GM12878 (cell line): ENCODE data around the gene RINL. TPM values are rescaled to one million over a fixed set of nuclear protein-coding genes. Genes with fewer than 3 reads are reported as not detected.

Experiments
- ATAC-seq: fragments of 200-7000 bp; cut with Tn5 transposase; 3 replicates; pipeline ENCODE4 v1.9.1; 2020; ENCODE audit warnings: mild to moderate bottlenecking, moderate library complexity
- BruUV-seq: library from RNA; stranded (reverse); fragments of 400-500 nt; replicated peaks from 2 replicates; lab custom pipeline; 2021; lab: Mats Ljungman, UMichigan
- CTCF ChIA-PET: fragments of 300-600 bp; sonication (Branson Sonifier 250); formaldehyde crosslinking; extraction: SDS; loops from one replicate; lab custom pipeline; 2021; ENCODE audit warnings: inconsistent platforms; lab: Yijun Ruan, JAX
- POLR2A ChIA-PET: fragments of 350-600 bp; formaldehyde crosslinking; extraction: SDS; loops from one replicate; lab custom pipeline; 2021; ENCODE audit warnings: inconsistent platforms; lab: Charles Lee
- RAD21 ChIA-PET: fragments of 300-600 bp; sonication (Branson Sonifier 250); formaldehyde crosslinking; loops from one replicate; lab custom pipeline; 2023; ENCODE audit warnings: antibody characterized with exemption; ENCODE audit not compliant: unreplicated experiment; lab: Charles Lee
- SMC1A ChIA-PET: fragments of 300-600 bp; sonication (Branson Sonifier 250); formaldehyde crosslinking; loops from one replicate; lab custom pipeline; 2023; ENCODE audit not compliant: unreplicated experiment, uncharacterized antibody; lab: Charles Lee
- DNase-seq: peaks from one replicate; pipeline ENCODE4 v3.0.0-alpha.2; 2011; ENCODE audit warnings: low read depth, low spot score
- FAIRE-seq: peaks from 3 replicates; lab custom pipeline; 2011; peaks lifted over from hg19 to GRCh38; lab: Jason Lieb, UNC
- H2AFZ ChIP-seq: 2 replicates; pipeline ENCODE4 v1.6.0; 2011; ENCODE audit warnings: low read depth, low read length, control low read depth; ENCODE audit not compliant: control insufficient read depth
- H3K27ac ChIP-seq: 2 replicates; pipeline ENCODE4 v1.5.1; 2011; ENCODE audit warnings: control low read depth; ENCODE audit not compliant: control insufficient read depth, insufficient read depth
- H3K27me3 ChIP-seq, 2 experiments: replicated peaks in 1 of 2; 2 replicates each; pipeline versions ENCODE4 v1.6.0 to v1.6.1; 2011; ENCODE audit warnings: low read length in 1 of 2; ENCODE audit not compliant: control insufficient read depth in 2 of 2, insufficient read depth in 2 of 2
- H3K36me3 ChIP-seq, 2 experiments: 2 replicates each; pipeline ENCODE4 v1.5.1; 2011; ENCODE audit warnings: low read length in 1 of 2; ENCODE audit not compliant: control insufficient read depth in 2 of 2, insufficient read depth in 2 of 2
- H3K4me1 ChIP-seq: 2 replicates; pipeline ENCODE4 v1.6.1; 2011; ENCODE audit warnings: mild to moderate bottlenecking, low read length, moderate library complexity, mixed read lengths; ENCODE audit not compliant: control insufficient read depth, insufficient read depth
- H3K4me2 ChIP-seq: 2 replicates; pipeline ENCODE4 v1.6.0; 2011; ENCODE audit warnings: control low read depth; ENCODE audit not compliant: control insufficient read depth, insufficient read depth
- H3K4me3 ChIP-seq: fragments of 200-600 bp; sonication (generic); 2 replicates; pipeline ENCODE4 v1.5.1; 2016
- H3K79me2 ChIP-seq: 2 replicates; pipeline ENCODE4 v1.6.0; 2011; ENCODE audit warnings: low read length; ENCODE audit not compliant: control insufficient read depth, insufficient read depth
- H3K9ac ChIP-seq: 2 replicates; pipeline ENCODE4 v1.8.0; 2011; ENCODE audit warnings: low read length, control low read depth, mixed read lengths; ENCODE audit not compliant: control insufficient read depth, insufficient read depth
- H3K9me3 ChIP-seq: replicated peaks from 3 replicates; pipeline ENCODE4 v1.5.1; 2011; ENCODE audit warnings: mild to moderate bottlenecking, low read length; ENCODE audit not compliant: control insufficient read depth, insufficient read depth
- H4K20me1 ChIP-seq: 2 replicates; pipeline ENCODE4 v1.6.0; 2011; ENCODE audit not compliant: control insufficient read depth, insufficient read depth
- POLR2A ChIP-seq: IDR thresholded peaks from 2 replicates; pipeline ENCODE4 v1.6.1; 2011; ENCODE audit warnings: low read depth, mild to moderate bottlenecking, low read length
- SMARCA5 ChIP-seq: fragments of 450-650 bp; IDR thresholded peaks from 2 replicates; pipeline ENCODE4 v1.6.1; 2017; ENCODE audit warnings: mild to moderate bottlenecking
- ZBTB33 ChIP-seq: fragments of 450-650 bp; IDR thresholded peaks from 2 replicates; pipeline ENCODE4 v1.6.1; 2017; ENCODE audit warnings: mild to moderate bottlenecking
- WGBS: methylation state at CpG from one replicate; pipeline ENCODE4 v1.1.6; 2016; ENCODE audit warnings: low lambda C conversion rate; ENCODE audit not compliant: insufficient replicate concordance, insufficient coverage; ENCODE audit errors: missing lambda C conversion rate; 5-methylcytosine and 5-hydroxymethylcytosine counted together
- in situ Hi-C: fragments of 300-500 bp; cut with MboI; formaldehyde crosslinking; loops from 9 replicates; pipeline ENCODE4 v1.14.3; 2018; ENCODE audit warnings: mixed read lengths
- intact Hi-C: fragments of 100-400 bp; cut with micrococcal nuclease; formaldehyde crosslinking; loops from one replicate; pipeline ENCODE4 v1.14.2; 2022; ENCODE audit not compliant: unreplicated experiment
- polyA plus RNA-seq, 11 experiments: library from polyadenylated mRNA; depleted of rRNA in 4 of 11; unstranded in 6 of 11; stranded (reverse) in 5 of 11; fragments of >200 nt; fragmentation: Nextera tagmentation in 4 of 11; fragmentation: Illumina TruSeq in 1 of 11; extraction: Ambion mirVana in 4 of 11; extraction: Trizol in 1 of 11; gene quantifications; 1 replicate in 1 of 11; 2 replicates in 10 of 11; pipeline versions ENCODE4 v1.2.1 to v1.2.3, GENCODE V29; 2011 to 2016; ENCODE audit warnings: inconsistent platforms in 2 of 11, missing spikeins in 2 of 11, low read depth in 1 of 11
- total RNA-seq, 4 experiments: library from RNA; depleted of rRNA in 3 of 4; stranded (reverse); fragments of >200 nt in 3 of 4; fragmentation: Illumina TruSeq in 1 of 4; extraction: Trizol in 1 of 4; gene quantifications; 2 replicates each; pipeline versions ENCODE4 v1.2.1 to v1.2.3, GENCODE V29; 2013 to 2021

RINL gene
- total and polyA plus RNA-seq, 10 of the 15 experiments (the other 5 are each of a cell fraction or from before 2014, with no cell fraction given) = 14.5 to 64.2 (median 47.6) TPM

DNA sequence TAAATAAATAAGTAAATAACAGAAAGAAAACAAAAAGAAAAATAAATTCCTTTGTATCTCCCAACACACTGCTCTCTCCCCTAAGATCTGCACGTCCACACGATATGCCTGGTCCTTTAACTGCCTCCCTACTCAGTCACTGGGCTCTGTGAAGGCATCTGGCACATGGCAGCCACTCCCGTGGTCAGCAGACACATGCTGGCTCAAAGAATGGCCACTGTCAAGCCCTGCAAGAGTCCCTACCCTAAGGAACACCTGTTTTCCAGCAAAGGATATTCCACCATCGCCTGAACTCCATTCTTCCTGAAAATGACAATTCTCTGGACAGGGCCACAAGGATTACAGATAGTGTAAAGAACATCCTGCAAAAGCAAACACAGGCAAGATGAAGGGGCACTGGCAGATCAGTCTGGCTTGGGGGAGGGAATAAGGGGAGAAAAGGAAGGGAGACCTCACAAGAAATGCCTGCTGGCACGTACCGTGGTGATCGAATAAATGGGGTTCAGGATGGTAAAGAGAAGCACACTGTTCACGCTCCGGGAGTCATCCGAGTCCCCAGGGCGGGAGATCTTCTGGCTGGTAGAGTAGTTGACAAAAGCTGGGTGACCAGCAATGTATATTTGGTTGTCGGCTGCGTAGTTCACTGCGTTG lies 32.6 kb downstream of the RINL start:
- Histone ChIP-seq H3K27ac (no peak overlapping the region), H3K4me3 (no peak overlapping the region), H3K4me1 (peaks cover 26% of the 10 kb centered on the region), H3K36me3 (peaks cover 35 to 60% of the 10 kb centered on the region in 2 experiments), H3K9ac (no peak overlapping the region), H3K4me2 (peak overlapping the region; percentile 41), H3K79me2 (peaks cover 61% of the 10 kb centered on the region), H3K9me3 (no peaks in the 10 kb centered on the region), H3K27me3 (no peaks in the 10 kb centered on the region), H4K20me1 (peaks cover 12% of the 10 kb centered on the region), H2AFZ (no peak overlapping the region)
- RAD21 ChIA-PET = interaction anchor here (0.8 to 1.2 kb wide), 3 partner anchors 14 to 42 kb away, joined by 3 to 4 read pairs (median 4); partner anchors contain the start of gene ECH1
- ATAC-seq (no peak), DNase-seq (no peak), FAIRE-seq (no peak)
- CTCF ChIA-PET = interaction anchor here (0.9 to 4.1 kb wide), 3 partner anchors 15 to 42 kb away, joined by 3 to 20 read pairs (median 3); no protein-coding TSS in a partner anchor
- POLR2A ChIA-PET = interaction anchor here (3.8 kb wide), 1 partner anchor 12 kb away, joined by 43 read pairs; the partner anchor contains the start of gene ECH1
- intact Hi-C loops (no loop called here), in situ Hi-C loops (no loop called here)
- 94% methylated on average over 14 of the region's 14 CpGs for WGBS
- TF ChIP-seq SMARCA5 (no peak), POLR2A (peak; percentile 28; the same call in 1 of the 2 replicates), ZBTB33 (no peak)
- BruUV-seq = no TSS peak
- SMC1A ChIA-PET = interaction anchor here (1.0 kb wide), 2 partner anchors 24 to 85 kb away, joined by 3 read pairs; partner anchors contain the start of genes MRPS12 and SARS2
